Measurements from ENCODE around the gene C19orf25.

Gene C19orf25

DNA sequence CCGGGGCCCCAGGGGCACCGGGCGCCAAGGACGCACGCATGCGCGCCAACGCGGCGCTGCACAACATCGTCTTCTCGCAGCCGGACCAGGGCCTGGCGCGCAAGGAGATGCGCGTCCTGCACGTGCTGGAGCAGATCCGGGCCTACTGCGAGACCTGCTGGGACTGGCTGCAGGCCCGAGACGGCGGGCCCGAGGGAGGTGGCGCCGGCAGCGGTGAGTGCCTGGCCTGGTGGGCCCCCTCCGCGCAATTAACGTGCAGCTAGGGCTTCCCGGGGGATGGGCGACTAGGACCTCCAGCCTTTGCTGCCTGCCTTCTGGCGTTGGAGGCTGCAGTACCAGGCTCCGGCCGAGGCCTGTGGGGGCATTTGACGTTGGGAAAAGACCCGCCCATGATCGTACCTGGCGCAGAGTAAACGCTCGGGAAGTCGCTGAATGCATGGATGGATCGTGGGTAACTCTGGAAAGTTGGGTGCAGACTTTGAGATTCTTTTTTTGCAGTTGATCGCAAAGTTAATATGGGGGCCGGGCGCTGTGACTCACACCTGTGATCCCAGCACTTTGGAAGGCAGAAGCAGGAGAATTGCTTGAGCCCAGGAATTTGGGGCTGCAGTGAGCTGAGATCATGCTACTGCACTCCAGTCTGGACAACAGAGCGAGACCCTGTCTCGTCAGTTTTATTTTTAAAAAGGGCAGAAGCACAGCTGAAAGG lies 21.8 kb downstream of the C19orf25 start:
- no peak for ATAC-seq (replicated peaks; ENCODE audit: extremely low read depth, poor library complexity, severe bottlenecking)

DNA sequence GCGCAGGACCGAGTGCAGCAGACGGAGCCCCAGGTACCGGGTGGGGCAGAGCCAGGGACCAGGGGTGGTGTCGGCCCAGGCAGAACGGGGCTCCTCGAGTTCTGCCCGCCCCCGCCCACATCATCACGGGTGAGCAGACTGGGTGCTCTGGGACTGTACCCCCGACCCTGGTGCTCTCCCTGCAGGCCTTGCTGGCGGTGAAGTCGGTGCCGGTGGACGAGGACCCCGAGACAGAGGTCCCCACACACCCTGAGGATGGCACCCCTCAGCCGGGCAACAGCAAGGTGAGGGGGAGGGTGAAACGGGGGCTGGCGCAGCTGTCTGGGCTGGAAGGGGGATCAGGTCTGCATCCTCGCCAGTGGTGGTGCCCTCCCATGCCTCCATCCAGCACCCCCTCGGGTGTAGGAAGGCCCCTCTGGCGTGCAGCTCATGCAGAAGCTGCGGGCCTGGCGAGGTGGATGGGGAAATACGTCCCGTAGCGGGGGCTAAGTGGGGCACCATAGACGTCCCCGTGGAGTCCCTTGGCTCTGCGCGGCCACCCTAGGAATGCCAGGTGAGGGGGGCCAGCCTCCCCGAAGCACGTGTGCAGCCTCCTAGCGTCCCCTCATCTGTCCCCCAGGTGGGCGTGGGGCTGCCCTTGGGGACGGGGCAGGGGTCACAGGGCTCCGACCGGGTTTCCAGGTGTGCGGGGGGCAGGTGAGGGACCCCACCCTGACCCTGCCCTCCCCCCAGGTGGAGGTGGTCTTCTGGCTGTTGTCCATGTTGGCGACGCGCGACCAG lies 22.7 kb downstream of the C19orf25 start:
- Mint-ChIP-seq H3K27me3 (peaks cover 45% of the 10 kb centered on the region), H3K9me3 (no peaks in the 10 kb centered on the region), H3K4me3 (no peak overlapping the region), H3K27ac (ENCODE audit: low read depth) (no peak overlapping the region), H3K4me1 (peaks cover 16% of the 10 kb centered on the region), H3K36me3 (ENCODE audit: insufficient read depth) (peaks cover 10% of the 10 kb centered on the region)
- DNase-seq (ENCODE audit: low spot score in 2 of 2) (no peak), ATAC-seq (replicated peaks; ENCODE audit: extremely low read depth, poor library complexity, severe bottlenecking) (no peak)

More for the DNA sequence above, 21.8 kb downstream of the C19orf25 start:
- H3K27me3 Mint-ChIP-seq = peaks cover 37% of the 10 kb centered on the region
- DNase-seq (ENCODE audit: low spot score in 2 of 2) = no peak
- H3K27ac Mint-ChIP-seq (ENCODE audit: low read depth) = no peak overlapping the region
- peaks cover 16% of the 10 kb centered on the region for H3K4me1 Mint-ChIP-seq
- H3K36me3 Mint-ChIP-seq (ENCODE audit: insufficient read depth) = peaks cover 10% of the 10 kb centered on the region
- H3K9me3 Mint-ChIP-seq = no peaks in the 10 kb centered on the region
- no peak overlapping the region for H3K4me3 Mint-ChIP-seq

DNA sequence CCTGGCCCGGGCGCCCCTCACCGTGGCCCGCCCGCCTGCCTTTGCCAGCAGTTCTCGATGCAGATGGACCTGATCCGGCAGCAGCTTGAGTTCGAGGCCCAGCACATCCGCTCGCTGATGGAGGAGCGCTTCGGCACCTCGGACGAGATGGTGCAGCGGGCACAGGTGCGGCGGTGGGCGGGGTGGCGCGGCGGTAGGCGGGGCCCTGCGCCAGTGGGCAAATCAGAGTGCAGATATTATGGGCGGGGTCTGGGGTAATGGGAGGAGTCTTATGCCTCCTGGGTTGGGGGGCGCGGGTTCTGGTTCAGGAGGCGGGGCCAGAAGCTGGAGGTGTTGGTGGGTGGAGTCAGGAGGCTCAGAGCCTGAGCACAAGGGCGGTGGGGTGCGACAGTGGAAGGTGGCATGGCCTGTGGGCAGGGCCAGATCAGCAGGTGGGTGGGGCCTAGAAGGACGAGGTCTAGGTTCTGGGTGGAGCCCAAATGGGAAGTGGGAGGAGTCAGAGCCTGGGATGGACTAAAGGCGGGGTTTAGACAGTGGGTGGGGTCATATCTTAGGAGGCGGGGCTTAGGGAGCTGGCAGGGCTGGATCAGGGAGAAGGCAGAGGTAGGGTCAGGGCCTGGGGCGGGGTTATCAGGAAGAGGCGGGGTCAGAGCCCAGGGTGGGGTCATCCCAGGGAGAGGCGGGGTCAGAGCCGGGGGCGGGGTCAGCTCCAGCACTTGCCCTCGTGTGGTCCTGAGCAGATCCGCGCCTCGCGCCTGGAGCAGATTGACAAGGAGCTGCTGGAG lies 23.5 kb downstream of the C19orf25 start:
- Mint-ChIP-seq H3K4me3 (peak overlapping the region; percentile 43), H3K4me1 (peaks cover 21% of the 10 kb centered on the region), H3K27ac (ENCODE audit: low read depth) (peak overlapping the region; percentile 41), H3K27me3 (peaks cover 53% of the 10 kb centered on the region), H3K36me3 (ENCODE audit: insufficient read depth) (peaks cover 10% of the 10 kb centered on the region), H3K9me3 (no peaks in the 10 kb centered on the region)
- DNase-seq (ENCODE audit: low spot score in 2 of 2) (peak in 1 of 2 donors; percentile 37), ATAC-seq (replicated peaks; ENCODE audit: extremely low read depth, poor library complexity, severe bottlenecking) (peak; percentile 44)

DNA sequence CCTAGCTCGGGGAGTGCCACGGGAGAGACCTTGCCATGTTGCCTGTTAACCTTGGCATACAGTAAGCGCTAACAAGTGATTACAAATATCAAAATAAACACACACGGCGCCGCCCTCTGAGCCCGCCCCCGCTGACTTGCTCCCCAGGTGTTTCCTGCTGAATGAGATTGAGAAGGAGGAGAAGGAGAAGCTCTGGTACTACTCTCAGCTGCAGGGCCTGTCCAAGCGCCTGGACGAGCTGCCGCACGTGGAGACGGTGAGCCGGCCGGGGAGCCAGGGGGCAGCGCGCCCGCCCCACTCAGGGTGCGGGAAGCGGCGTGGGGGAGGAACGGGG lies 24.0 kb downstream of the C19orf25 start:
- H3K9me3 Mint-ChIP-seq = no peaks in the 10 kb centered on the region
- H3K36me3 Mint-ChIP-seq (ENCODE audit: insufficient read depth) = peaks cover 10% of the 10 kb centered on the region
- H3K27ac Mint-ChIP-seq (ENCODE audit: low read depth) = no peak overlapping the region
- peaks cover 57% of the 10 kb centered on the region for H3K27me3 Mint-ChIP-seq
- ATAC-seq (replicated peaks; ENCODE audit: extremely low read depth, poor library complexity, severe bottlenecking) (no peak), DNase-seq (ENCODE audit: low spot score in 2 of 2) (no peak)
- peaks cover 23% of the 10 kb centered on the region for H3K4me1 Mint-ChIP-seq
- H3K4me3 Mint-ChIP-seq = peak overlapping the region; percentile 43

DNA sequence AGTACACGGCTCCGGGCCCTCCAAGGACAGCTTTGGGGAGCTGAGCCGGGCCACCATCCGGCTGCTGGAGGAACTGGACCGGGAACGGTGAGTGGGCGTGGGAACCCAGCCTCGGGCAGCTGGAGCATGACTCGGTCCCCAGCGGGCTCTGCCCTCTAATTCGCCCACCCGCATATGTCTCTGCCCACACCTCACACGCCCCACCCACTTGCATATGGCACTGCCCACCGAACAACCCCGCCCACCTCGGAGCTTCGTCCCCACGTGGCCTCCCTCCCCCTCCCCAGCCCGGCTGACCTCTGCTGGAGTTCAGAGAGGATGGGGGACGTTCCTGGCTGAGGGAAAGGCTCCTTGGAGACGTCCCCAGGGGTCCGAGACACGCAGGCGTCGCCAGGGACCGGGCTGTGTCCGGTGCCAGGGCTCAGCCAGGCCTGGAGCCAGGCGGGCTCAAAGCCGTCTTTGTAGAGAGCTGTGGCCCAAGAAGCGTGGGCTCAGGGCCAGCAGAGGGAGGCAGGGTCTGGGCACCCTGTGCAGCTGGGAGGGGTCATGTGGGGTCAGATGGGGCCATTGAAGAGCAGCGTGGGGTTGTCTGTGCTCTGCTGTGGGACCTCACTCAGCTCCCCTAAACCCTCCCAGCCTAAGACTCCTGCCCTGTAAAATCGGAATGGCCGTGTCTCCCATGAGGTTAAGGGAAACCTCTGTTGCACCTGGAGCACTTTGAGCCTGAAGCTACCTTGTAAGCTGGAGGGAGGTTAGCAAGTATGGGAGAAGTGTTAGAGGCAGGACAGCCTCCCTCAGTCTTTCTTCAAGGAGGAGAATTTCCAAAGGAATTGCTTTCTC lies 25.3 kb downstream of the C19orf25 start:
- Mint-ChIP-seq H3K9me3 (no peaks in the 10 kb centered on the region), H3K27ac (ENCODE audit: low read depth) (no peak overlapping the region), H3K27me3 (peaks cover 66% of the 10 kb centered on the region), H3K36me3 (ENCODE audit: insufficient read depth) (peaks cover 8% of the 10 kb centered on the region), H3K4me1 (peaks cover 28% of the 10 kb centered on the region), H3K4me3 (peak overlapping the region; percentile 47)
- DNase-seq (ENCODE audit: low spot score in 2 of 2) = no peak
- ATAC-seq (replicated peaks; ENCODE audit: extremely low read depth, poor library complexity, severe bottlenecking) = no peak

DNA sequence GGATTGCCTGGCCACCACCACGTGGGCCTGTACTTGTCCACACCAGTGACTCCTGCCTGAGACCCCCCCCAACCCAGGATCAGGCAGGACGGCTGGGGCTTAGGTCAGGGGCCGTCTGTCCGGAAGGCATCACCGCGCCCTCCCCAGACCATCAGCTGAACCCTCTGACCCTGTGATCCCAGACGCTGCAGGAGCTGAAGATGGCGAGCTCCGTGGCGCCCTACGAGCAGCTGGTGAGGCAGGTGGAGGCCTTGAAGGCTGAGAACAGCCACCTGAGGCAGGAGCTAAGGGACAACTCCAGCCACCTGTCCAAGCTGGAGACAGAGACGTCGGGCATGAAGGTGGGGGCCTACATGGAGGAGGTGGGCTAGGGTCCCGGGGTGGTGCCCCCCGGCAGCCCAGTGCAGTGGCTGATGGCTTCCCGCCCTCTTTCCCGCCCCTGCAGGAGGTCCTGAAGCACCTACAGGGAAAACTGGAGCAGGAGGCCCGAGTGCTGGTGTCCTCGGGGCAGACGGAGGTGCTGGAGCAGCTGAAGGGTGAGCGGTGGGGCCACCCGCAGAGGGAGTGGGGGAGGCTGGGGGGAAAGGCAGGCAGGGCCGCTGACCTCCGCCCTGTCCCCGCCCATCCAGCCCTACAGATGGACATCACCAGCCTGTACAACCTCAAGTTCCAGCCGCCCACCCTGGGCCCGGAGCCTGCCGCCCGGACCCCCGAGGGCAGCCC lies 26.1 kb downstream of the C19orf25 start:
- ATAC-seq (replicated peaks; ENCODE audit: extremely low read depth, poor library complexity, severe bottlenecking) (no peak), DNase-seq (ENCODE audit: low spot score in 2 of 2) (no peak)
- Mint-ChIP-seq H3K27ac (ENCODE audit: low read depth) (no peak overlapping the region), H3K36me3 (ENCODE audit: insufficient read depth) (peaks cover 9% of the 10 kb centered on the region), H3K4me1 (peaks cover 28% of the 10 kb centered on the region), H3K4me3 (no peak overlapping the region), H3K9me3 (no peaks in the 10 kb centered on the region), H3K27me3 (peaks cover 74% of the 10 kb centered on the region)

DNA sequence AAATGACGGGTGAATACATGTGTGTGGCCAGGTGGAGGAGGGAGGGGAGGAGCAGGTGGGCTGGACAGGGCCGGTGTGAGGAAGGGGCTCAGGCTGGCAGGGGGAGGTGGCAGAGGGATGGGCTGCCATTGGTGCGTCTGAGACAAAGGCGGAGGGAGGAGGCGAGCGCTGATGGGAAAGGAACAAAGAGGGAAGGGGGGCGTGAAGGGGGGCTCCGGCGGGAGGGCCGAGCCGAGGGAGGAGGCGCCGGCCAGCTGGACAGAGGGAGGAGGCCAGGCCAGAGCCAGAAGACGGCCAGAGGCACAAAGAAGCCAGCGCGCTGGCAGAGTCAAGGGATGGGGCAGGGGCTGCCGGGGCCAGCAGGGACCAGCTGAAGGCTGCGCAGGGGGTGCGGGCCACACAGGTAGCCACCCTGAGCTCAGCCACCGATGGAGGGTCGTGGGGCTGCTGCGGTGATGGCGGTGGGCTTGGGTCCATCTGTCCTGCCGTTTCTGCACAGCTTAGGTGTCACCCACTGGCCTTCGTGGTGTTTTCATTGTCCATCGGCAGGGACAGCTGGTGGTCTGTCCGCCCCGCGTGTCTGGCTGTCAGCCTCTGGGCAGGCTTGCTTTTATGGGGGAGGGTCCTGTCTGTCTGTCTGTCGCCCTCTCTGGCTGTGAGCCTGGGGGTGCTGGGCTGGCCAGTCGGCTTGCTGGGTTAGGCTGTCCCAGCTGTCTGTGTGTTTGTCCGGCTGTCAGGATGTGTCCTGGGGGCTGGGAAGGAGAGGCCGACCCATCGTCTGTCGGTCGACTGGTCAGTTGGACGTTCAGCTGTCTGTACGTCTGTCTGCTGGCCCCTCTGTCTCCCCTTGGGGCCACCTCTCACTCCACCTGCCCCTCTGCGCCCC lies 26.9 kb downstream of the C19orf25 start:
- ATAC-seq (replicated peaks; ENCODE audit: extremely low read depth, poor library complexity, severe bottlenecking) (no peak), DNase-seq (ENCODE audit: low spot score in 2 of 2) (no peak)
- H3K27ac Mint-ChIP-seq (ENCODE audit: low read depth) = no peak overlapping the region
- H3K4me1 Mint-ChIP-seq = peaks cover 28% of the 10 kb centered on the region
- peaks cover 82% of the 10 kb centered on the region for H3K27me3 Mint-ChIP-seq
- no peak overlapping the region for H3K4me3 Mint-ChIP-seq
- no peaks in the 10 kb centered on the region for H3K9me3 Mint-ChIP-seq
- peaks cover 15% of the 10 kb centered on the region for H3K36me3 Mint-ChIP-seq (ENCODE audit: insufficient read depth)

DNA sequence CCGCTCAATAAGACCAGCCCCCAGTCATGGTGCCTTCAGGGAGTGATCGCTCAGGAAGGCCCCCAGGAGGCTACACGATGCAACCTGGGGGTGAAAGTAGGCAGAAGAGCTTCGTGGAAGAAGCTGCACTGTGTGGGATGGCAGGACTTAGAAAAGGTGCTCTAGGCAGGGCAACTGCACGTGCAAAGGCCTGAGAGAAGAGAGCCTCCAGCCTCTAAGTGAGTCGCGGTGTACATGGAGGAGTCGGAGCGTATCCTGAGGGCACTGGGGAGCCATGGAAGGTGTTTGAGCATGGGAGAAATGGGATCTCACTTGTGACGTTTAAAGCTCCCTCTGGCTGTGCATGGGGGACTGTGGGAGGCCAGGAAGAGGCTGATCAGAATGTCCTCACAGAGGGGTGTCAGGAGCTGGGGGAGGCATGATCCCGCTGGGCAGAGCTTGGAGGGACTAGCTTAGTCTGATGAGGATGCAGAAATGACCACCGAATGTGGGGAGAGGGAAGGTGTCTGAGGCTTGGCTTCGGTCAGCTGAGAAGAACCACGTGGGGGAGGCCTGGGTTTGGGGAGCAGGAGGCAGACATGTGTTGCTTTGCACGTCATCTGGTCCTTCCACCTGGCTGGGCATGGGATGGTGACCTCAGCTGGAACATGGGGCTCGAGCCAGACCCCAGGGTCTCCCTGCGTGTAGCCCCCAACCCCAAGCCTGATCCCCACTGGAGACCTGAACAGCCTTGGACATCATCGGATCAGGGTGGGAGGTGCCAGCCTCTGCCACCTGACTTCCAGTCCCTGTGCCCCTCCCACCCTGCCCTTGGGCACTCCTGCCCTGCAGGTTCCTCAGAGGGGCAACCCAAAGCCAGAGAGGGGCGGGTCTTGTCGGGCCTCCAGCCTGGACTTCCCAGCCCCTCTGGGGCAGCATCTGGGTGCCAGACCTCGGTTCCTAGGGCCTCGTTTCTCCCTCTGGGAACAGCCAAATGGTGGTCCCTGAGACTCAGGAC lies 28.0 kb downstream of the C19orf25 start:
- Mint-ChIP-seq H3K4me3 (peak overlapping the region; percentile 0), H3K27ac (ENCODE audit: low read depth) (peak overlapping the region; percentile 65), H3K36me3 (ENCODE audit: insufficient read depth) (peaks cover 16% of the 10 kb centered on the region), H3K27me3 (peaks cover 86% of the 10 kb centered on the region), H3K4me1 (peaks cover 28% of the 10 kb centered on the region), H3K9me3 (no peaks in the 10 kb centered on the region)
- no peak for DNase-seq (ENCODE audit: low spot score in 2 of 2)
- no peak for ATAC-seq (replicated peaks; ENCODE audit: extremely low read depth, poor library complexity, severe bottlenecking)

DNA sequence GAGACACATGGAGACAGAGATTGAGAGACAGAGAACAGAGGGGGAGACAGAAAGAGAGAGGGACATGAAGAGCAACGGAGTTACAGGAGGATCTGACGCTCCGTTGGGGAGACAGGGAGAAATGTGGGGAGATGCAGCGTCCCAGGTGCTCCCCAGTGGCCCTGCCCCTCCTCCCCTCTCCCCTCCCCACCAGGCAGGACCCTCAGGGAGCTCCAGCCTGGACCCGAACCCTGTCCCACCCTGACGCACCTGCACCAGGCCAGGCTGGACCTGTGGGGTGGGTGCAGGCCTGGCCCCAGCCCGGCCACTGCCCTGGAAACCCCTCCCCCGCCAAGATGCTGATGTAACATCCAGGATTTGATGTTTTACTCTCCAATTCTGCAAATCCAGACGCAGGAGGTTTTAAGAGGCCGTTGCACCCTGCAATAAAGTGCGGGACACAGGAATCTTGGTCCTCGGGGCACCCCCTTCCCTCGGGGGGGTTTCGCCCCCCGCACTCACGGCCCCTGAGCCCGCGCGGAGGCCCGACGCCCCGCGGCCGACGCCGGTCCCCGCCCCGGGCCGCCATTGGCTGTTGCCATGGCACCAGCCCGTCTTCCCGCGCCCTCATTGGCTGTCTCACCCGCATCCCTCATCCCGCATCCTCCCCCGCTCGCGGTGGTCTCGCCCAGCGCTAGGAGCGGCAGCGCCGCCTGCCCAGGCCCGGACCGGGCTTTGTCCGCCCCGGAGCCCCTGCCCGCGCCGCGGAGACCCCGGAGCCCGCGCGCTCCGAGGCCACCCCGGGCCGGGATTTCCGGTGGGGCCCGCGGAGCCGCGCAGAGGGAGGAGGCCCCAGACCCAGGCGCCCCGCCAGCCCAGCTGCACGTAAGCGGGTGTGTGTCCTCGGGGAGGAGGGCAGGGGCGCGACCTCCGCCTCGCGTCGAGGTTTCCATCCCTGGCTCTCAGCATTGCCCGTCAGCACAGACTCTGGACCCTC lies 29.3 kb downstream of the C19orf25 start, which contains the start of gene APC2:
Gene APC2 (plus strand): TSS at position 655 of the 976 bp plus-strand sequence. CDS start 2,881 bp downstream, outside the sequence.
- Mint-ChIP-seq H3K27me3 (peaks cover 73% of the 10 kb centered on the region), H3K9me3 (no peaks in the 10 kb centered on the region), H3K4me3 (peak within 1 kb of the TSS; percentile 31), H3K27ac (ENCODE audit: low read depth) (peak within 1 kb of the TSS; percentile 65), H3K36me3 (ENCODE audit: insufficient read depth) (peaks cover 18% of the 10 kb centered on the region), H3K4me1 (peaks cover 25% of the 10 kb centered on the region)
- ATAC-seq (replicated peaks; ENCODE audit: extremely low read depth, poor library complexity, severe bottlenecking) (no peak), DNase-seq (ENCODE audit: low spot score in 2 of 2) (no peak)
